HS-27A (cell line): Measurements from ENCODE around the gene RTL1.

Source experiments
- DNase-seq: peaks from one replicate; pipeline ENCODE4 v3.0.0-alpha.2; 2012; ENCODE audit warnings: low read depth, missing footprints

RTL1 gene

DNA sequence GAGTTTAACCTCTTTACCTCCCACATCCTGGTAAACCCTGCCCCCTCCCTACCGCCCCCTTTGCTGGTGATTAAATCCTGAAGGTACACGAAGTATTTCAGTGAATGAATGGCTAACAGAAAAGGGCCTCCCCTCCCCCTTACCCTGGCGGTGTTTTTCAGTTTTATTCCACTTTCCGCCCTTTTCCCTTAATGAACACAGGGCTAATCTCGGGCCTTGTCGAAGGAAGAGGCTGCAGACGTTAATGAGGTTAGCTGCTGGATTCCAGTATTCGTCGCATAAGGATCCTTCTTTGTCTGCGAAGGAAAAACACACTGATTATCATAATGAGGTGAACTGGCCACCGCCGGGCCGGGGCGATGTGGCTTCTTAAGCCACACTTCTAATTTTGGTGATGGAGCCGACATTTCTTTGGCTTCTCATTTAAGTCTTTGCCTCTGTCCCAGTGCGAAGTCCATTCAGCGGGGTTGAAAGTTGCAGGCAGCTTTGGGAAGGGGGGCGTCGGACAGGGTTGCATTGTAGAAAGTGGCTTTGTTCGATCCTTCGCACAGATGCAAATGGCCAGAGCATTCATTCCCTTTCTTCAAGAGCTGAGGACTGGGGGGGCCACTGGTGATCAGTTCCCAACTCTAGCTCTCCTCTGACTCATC lies 71.1 kb downstream of the RTL1 start:
- no peak for DNase-seq

DNA sequence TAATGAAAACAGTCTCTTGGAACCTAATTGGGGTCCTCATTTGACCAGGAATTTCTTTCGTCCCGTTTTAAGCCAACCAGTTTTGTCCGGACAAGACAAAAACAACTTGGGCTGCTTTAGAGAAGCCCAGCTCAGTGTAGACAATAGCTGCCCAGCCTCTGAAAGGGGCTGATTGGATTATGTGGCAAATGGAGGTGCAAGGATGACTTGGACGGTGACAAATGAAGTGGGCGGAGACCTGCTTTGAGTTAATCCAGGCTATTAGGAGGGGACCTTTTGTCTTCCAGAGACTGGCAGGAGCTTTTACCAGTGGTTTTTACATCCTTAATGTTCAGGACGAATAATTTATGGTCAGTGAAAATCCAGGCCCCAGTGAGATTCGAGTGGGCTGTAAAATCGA lies 72.8 kb downstream of the RTL1 start:
- DNase-seq = no peak
